Cortex of kidney (tissue), 1 donor: ENCODE results near the gene PALLD.
"Not testable (repeated sequence)": the region's sequence is repeated elsewhere in the genome, so short reads cannot be mapped to it uniquely, and the experiment has no call there.

Experiments used
- DNase-seq: peaks from one replicate; lab custom pipeline; 2025; lab: John Stamatoyannopoulos, UW

Gene PALLD

DNA sequence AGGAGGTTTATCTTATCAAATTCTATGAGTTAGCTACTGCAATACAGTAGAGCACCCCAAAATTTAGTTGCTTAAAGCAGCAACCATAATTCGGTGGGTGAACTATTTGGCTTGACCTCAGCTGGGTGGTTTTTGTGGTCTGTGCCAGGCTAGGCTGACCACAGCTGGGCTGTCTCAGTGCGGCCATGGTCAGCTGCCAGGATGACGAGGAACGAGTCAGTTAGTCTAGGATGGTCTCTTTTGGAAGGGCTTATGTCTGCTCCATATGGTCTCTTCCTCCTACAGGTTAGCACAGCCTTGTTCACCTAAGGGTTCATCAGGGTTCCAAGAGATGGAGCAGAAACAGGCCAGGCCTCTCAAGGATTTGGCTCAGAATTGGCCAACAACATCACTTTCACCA lies 210.4 kb downstream of the PALLD start:
- DNase-seq, result no peak

DNA sequence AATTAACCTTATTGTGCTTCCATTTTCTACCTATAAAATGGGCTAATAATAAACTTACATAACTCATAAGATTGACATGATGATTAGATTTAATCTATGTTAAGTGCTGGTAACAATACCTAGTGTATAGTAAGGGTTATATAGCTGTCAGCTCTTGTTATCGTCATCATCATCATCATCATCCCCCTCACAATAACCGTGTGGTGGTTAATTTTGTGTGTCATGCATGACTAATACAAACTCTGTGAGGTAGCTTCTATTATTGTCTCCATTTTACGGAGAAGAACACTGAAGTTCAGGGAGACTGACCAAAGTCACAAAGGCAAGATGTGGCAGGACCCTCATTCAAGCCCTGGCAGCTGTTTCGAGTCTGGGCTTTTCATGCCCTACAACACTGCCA lies 211.3 kb downstream of the PALLD start:
- no peak for DNase-seq

DNA sequence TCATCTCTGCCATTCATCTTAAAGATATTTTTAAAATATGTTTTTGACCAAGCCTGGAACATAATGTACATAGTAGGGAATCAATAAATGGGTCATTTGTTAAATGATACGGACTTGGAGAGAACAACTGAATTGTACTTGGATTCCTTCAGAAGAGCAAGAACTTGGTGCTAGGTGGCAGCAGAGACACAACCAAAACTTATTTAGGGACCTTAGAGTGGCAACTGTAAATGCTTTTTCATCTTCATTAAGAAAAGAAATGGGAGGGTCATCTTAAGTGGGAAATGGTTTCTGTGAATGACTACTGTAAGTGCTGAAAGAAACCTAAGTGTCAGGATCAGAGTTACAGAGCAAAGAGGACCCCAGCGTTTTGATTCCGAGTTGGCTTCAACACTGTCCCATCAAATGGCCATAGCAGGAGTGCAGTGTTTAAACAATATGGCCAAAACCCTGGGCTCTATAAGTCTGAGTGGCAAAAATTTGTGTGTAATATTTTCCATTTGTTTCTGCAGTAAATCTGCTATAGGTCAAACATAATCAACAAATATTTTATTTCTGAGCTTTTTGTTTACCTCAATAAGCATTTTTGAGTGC lies 213.6 kb downstream of the PALLD start:
- no peak for DNase-seq

DNA sequence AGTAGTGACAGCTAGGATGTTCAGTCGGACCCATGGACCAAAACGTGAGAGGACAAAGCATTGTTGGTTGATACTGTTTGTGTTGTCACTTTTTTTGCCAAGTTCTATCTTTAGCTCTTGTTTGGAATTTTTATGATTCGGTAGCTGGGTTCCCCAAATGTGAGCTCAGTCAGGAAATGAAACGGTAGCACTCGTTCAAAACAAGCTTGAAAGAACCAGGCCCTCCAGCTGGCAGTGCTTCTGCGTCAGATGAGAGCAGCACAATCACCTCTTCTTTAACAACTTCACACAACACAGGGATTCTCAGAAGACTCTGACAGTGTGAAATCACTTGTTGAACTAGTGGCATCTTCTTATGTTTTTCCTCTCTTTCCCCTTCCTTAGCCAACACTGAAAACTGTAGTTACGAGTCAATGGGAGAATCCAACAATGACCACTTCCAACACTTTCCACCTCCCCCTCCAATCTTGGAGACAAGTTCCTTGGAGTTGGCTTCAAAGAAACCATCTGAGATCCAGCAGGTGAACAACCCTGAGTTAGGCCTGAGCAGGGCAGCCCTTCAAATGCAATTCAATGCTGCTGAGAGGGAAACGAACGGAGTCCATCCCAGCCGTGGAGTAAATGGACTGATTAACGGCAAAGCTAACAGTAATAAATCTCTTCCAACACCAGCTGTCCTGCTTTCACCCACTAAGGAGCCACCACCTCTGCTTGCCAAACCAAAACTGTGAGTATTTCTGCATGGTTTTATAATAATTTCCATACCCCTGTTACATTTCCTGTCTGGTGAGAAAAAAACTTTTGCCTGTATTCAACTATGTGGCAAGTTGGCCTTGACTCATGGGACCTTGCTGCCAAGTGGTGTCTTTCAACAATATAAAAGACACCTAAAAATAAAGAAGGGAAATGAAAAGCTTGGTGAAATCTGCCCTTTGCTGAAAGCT lies 214.6 kb downstream of the PALLD start:
- DNase-seq, result no peak

DNA sequence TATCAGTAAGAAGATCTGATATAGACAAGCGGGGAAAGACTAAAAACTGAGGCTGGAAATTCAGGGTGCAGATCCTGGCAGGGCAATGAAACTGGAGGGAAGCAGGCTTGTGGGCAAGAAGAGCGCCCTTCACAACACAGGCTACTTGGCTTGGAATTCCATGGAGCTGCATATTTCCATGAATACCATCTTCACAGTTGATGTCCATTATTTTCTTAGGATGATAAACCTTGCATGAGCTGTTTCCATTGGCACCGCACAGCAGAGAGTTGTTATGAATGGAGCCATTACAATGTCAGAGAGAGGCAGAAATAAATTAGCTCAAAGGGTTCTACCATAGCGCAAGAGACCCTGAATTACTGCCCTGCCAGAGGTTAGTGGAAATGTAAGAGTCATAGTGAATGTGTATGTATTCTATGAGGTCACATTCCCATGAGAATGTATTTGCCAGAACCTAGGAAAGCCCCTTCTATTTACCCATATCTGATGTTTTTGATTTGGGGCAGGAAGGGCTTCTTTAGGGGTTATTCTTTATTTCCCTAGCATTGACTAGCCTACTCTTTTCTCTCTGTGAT lies 215.6 kb downstream of the PALLD start:
- no peak for DNase-seq

DNA sequence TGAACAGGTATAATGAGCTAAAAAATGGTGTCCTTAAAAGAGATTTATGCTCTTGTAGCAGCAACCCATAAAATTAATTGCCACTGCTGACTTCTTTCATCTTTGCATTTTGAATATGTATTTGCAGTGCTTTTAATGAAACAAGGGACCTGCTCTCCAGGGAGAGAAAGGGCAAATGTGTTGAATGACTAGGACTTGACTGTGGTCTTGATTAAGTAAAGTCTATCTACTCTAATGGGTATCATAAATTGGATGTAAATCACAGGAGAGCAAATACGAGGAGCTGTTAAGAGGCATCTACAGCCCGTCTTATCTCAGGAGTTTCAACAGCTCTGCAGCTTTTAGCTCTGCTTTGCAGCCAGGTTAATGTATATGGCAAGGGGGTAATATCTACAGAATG lies 216.4 kb downstream of the PALLD start:
- no peak for DNase-seq

DNA sequence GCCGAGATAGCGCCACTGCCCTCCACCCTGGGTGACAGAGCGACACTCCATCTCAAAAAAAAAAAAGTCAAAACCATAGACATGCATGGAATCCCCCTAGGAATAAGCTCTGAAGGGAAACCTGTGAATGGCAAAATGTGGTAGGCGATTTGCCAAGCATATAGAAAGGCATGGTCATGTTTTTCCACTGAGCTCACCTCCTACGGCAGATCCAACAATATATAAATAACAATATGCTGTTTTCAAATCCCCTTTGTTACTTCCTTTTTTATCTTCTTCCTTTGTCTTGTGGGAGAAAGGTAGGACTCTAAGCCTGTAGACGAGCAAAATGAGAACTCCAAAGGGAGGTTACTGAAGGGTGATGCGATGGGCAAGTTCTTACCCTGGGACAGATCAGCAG lies 219.0 kb downstream of the PALLD start:
- no peak for DNase-seq

DNA sequence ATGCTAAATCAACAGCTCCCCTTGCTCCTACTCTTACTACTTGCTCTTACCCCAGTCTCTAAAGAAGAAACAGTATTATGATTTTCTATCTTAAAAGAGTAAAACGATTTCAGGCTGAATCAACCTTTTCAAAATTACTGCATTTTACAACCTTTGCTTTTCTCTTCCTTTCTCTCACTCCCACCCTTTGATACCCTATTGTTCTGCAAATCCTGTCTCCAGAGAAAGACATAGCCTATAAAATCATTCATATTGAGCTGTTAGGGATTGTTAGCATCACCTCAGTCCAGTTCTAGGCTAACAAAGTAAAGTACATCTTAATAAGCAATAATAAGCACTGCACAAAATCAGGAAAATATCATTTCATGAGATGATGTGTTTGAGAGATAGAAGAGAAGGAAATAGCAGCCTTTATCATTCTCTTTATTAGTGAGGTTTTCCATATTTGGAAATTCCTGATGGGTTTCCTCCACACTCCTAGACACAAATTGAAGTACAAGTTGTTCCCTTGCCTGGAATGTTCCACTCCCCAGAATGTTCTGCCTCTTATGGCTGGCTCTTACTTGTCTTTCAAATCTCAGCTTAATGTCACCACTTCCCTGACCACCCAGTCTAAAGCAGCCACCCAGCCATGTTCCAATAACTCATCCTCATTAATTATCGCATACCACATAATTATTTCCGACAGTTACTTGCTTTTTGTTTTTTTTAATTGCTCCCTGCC lies 219.7 kb downstream of the PALLD start:
- no peak for DNase-seq

DNA sequence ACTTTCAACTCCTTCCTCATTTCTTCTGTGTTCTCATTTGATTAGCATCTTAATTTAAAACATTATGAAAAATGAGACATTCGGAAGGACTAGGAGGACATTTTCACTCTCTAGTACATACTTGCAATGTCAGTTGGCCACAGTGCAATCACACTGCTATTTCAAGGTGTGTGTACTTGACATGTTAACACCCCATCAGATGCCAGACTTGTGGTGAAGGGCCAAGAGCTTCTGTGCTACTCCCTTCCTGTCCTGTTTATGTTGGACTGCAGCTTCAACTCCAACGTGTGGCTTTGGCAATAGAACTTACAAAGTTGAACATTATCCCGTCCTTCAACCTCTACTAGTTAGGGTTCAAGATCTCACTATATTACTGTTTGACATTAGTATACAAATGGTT lies 221.0 kb downstream of the PALLD start:
- no peak for DNase-seq

DNA sequence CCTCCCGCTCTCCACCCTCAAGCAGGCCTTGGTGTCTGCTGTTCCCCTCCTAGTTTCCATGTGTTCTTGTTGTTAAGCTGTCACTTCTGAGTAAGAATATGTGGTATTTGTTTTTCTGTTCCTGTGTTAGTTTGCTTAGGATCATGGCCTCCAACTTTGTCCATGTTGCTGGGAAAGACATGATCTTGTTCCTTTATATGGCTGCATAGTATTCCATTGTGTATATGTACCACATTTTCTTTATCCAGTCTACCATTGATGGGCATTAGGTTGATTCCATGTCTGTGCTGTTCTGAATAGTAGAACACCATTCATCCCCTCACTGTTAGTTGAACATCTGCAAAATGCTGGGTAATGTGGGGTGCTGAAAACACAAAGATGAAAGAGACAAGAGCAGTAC lies 222.9 kb downstream of the PALLD start:
- DNase-seq, result no peak

DNA sequence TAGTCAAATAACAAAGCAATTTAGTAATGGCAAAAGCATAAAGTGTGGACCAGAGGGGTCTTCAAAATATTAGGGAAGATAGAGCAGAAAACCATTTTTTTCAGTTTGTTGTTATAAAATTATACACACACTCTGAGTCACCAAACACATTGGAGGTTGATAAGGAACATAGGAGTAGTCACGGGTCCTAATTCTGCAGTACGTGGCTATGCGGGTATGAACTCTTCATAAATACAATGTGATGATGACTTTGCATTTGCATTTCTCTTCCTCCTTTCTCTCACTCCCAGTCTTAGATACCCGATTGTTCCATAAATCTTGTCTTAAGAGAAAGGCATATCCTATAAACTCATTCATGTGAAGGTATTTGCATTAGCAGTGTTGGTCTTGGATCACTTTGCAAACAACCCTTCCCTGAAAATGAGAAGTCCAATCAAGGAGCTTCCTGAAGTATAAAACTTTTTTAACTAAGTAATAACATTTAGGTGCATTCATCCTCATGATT lies 223.6 kb downstream of the PALLD start:
- DNase-seq, result no peak

DNA sequence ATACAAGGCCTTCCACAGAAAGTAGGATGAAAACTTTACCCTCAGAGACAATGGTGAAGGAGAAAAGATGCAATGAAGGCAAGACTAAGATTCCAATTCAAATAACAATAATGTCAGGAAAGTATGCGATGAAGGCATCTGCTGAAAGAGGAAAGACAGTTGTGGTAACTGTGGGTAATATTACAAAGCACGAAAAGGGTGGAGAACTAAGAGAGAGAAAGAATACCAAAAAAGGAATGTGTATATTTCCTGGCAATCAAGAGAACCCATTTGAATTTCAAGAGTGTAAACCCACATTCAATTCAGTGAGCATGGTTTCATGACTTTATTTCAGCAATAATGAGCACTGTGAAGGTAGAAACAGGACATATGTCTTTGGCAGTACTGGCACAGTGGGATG lies 225.5 kb downstream of the PALLD start:
- DNase-seq, result no peak

DNA sequence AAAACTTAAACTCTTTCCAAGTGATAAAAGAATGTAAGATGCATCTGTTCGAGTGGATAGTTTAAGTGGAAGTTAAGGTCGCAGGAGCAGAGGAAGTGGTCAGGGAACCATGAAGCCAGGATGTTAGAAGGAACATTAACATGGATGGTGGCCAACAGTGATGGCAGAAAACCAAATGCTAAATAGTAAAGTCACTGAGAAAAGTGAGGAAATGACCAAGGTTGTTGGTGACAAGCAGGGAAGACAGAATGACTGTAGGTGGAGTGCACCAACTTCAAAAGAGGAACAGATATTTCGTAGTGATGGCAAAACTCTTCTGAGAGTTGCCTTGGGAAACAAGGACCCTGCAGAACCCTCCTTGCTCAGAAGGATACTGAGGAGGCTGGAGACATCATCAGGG lies 226.2 kb downstream of the PALLD start:
- no peak for DNase-seq

DNA sequence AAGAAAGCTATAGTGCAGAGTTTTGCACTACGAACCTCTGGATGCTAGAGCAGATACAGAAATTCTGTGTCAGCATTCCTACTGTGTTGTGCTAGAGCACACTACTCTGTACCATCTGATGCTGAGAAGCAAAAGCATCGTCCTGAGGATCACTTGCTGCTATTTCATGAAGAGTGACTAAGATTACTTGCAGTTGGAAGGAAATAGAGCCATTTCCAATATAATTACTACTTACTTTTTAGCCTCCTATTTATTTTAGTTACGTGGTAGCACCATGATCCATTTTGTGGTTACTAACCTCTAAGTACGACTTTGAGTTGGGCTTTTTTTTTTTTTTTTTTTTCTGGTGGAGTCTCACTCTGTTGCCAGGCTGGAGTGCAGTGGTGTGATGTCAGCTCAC lies 226.7 kb downstream of the PALLD start:
- DNase-seq, result no peak

DNA sequence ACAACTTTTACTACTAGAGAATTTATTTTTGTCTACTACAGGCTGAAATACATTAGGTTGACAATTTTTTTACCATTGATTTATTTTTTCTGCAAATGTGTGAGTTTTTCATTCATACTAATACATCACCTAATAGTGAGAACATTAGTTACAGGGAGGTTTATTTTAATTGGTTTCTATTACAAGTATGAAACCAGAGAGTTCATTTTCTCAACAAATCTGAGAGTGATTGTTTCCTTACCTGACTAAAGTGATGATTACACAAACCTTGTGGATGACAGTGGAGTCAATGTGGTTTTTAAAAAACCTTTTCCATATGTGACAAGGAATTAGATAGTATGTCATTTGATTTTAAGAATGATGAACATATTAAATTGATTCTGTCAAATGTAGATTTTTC lies 227.4 kb downstream of the PALLD start:
- DNase-seq, result no peak

DNA sequence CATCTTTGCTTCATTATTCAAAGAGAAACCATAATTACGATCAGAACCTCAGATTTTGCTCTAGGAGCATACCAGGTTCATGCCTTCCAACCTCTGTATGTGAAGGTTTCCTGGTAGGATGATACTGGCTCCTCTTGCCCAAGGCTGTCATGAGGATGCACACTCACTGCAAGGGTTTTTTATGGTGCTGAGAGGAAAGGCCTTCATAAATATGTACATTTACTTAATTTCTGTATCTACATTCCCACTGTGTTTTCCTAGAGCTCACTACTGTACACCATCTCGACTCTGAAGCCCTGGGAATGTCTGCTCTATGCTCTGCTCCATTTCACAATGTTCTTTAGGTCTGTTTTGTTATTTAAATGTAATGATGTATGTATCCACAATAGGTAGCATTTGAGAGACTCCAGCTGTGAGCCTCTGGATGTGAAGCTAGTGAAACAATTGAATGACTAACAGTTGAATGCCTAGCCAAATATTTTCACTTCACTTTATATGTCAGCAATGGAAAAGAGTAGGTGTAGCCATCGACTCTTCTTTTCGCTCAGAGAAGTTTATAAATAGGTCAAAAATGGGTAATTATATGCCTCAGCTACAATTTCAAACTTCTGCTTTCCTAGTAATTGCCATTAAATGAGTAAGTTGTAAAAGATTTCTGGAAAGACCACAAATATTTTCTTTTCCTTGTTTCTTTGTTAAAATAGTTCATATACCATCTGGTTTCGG lies 228.0 kb downstream of the PALLD start:
- DNase-seq, result no peak

DNA sequence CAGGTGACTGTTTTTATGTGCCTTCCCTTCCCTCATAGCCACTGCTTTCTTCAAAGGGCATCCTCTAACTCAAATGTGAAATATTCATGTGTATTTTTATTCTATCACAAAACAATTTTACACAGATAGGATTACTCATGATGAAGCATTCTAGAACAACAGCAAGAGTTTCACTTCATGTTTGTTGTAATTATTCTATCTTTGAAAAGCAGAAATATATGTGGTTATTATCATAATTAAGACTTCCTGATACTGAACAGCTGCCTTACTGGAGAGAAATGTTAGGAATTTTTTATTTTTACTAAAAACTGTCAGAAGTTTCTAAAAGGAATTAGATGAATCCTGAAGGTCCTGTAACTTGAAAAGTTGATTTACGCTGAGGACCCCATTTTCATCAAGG lies 229.1 kb downstream of the PALLD start:
- no peak for DNase-seq

DNA sequence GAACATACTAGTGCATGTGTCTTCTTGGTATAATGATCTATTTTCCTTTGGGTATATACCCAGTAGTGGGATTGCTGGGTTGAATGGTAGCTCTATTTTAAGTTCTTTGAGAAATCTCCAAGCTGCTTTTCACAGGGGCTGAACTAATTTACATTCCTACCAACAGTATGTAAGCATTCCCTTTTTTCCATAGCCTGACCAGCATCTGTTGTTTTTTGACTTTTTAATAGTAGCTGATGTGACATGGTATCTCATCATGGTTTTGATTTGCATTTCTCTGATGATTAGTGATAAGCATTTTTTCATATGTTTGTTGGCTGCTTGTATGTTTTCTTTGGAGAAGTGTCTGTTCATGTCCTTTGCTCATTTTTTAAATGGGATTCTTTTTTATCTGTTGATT lies 230.3 kb downstream of the PALLD start:
- DNase-seq, result not testable (repeated sequence)

DNA sequence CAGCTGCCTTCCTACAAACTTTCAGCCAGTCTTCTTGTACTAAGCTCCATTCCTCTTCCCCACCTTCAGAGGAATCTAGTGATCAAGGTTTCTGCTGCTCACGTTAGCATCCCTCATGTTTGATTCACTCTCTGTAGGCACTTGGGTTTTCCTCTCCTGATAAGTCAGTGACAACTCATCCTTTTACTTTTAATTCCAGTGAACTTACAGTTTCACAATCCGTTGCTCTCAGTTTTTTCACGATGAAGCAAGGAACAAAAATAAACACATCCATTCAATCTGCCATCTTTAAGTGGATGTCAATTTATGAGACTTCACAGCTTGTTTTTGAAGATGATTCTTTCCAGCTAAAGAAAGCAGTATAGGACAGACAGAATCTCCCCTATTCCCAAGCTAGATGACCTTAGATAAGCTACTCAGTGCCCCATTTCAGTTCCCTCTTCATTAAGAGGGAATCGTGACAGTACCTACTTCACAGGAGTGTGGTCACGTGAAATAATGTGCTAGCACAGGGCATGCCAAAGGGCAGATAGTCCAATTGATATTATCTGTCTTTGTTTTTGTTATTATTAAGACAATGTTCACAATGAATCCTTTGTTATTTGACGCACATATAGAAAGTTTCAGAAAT lies 234.3 kb downstream of the PALLD start:
- DNase-seq, result no peak

DNA sequence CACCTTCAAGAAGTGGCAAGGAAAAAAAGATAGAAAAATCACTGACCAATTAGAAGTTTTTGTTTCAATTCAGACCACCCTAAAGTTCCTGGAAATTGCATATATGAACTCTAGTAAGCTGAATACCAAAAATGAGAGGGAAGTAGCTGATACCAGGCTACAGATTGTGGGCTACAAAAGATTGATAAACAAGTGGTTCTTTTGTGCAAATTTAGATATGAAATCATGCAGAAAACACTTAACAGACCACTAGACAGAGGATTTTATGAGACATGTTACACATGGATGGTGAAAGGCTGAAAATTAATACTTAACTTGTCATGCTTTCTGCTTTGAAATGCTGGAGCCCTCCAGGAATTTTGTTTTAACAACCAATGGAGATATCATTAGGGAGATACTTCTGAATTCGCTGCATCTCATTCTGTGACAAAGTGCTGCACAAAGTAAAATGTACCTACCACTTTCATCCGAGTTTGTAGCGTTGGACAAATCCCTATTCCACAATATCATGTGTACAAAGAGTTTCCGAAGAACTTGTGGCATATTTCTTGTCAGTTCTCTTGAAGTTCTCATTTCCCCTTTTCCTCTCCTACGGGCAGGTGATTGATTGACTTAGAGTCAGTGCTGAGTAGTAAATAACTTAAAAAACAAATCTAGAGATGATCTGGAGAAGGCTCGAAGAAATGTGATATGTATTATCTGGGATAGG lies 235.0 kb downstream of the PALLD start:
- DNase-seq, result no peak

DNA sequence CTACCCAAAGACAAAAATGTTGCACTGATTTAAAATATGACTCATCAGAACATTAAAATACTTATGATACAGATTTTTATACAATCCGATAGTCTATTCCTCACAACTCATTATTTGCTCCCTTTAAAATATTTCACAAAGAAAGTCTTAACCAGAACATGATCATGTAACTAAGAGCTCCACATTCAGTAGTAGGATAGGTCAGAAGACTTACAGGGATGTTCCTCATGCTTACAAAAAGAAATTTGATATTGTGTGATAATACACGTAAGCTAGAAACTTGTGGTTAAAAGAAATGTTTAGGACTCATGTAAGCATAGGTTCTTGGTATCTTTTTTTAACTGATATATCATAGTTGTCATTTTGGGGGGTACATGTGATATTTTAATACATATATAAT lies 235.9 kb downstream of the PALLD start:
- DNase-seq, result no peak
